Mesendoderm (in vitro differentiated cells): Measurements from ENCODE around the gene FHL2.

Source experiments
- DNase-seq: peaks from one replicate; pipeline ENCODE4 v3.0.0; 2013
- H2AK5ac ChIP-seq: 2 replicates; pipeline ENCODE4 v1.6.1; 2013; ENCODE audit warnings: low read length, inconsistent platforms
- H2BK120ac ChIP-seq: 2 replicates; pipeline ENCODE4 v1.6.1; 2013; ENCODE audit warnings: low read depth, mild to moderate bottlenecking, low read length, moderate library complexity, mixed read lengths
- H2BK15ac ChIP-seq: replicated peaks from 2 replicates; pipeline ENCODE4 v1.6.1; 2013; ENCODE audit warnings: low read depth, mild to moderate bottlenecking, moderate library complexity
- H2BK5ac ChIP-seq: 2 replicates; pipeline ENCODE4 v1.6.1; 2013; ENCODE audit warnings: low read length, inconsistent platforms
- H3K18ac ChIP-seq: 2 replicates; pipeline ENCODE4 v1.6.1; 2013; ENCODE audit warnings: mild to moderate bottlenecking, low read length, mixed read lengths
- H3K23ac ChIP-seq: one replicate; pipeline ENCODE4 v1.6.1; 2013; ENCODE audit warnings: low read length
- H3K27ac ChIP-seq: 2 replicates; pipeline ENCODE4 v1.5.1; 2013; ENCODE audit warnings: low read depth, mild to moderate bottlenecking, inconsistent platforms, low read length, moderate library complexity
- H3K27me3 ChIP-seq: 2 replicates; pipeline ENCODE4 v1.6.1; 2013; ENCODE audit warnings: low read length, control low read depth, mild to moderate bottlenecking, inconsistent platforms; ENCODE audit not compliant: insufficient read depth, poor library complexity
- H3K36me3 ChIP-seq: 2 replicates; pipeline ENCODE4 v1.6.1; 2013; ENCODE audit warnings: low read length, inconsistent platforms; ENCODE audit not compliant: control insufficient read depth, insufficient read depth
- H3K4ac ChIP-seq: one replicate; pipeline ENCODE4 v1.6.1; 2013; ENCODE audit warnings: low read depth, mild to moderate bottlenecking, low read length, moderate library complexity
- H3K4me1 ChIP-seq: 2 replicates; pipeline ENCODE4 v1.6.1; 2013; ENCODE audit warnings: low read depth, low read length, inconsistent platforms; ENCODE audit not compliant: control insufficient read depth
- H3K4me2 ChIP-seq: 2 replicates; pipeline ENCODE4 v1.6.1; 2013; ENCODE audit warnings: low read length
- H3K4me3 ChIP-seq: 2 replicates; pipeline ENCODE4 v1.5.1; 2013; ENCODE audit warnings: mild to moderate bottlenecking, low read length
- H3K56ac ChIP-seq: one replicate; pipeline ENCODE4 v1.6.1; 2013; ENCODE audit warnings: low read length
- H3K79me1 ChIP-seq: 2 replicates; pipeline ENCODE4 v1.6.1; 2013; ENCODE audit warnings: low read length, inconsistent platforms
- H3K79me2 ChIP-seq: 2 replicates; pipeline ENCODE4 v1.6.1; 2013; ENCODE audit warnings: mild to moderate bottlenecking, low read length; ENCODE audit not compliant: control insufficient read depth, insufficient read depth
- H3K9ac ChIP-seq: 2 replicates; pipeline ENCODE4 v1.6.1; 2013; ENCODE audit warnings: low read length, inconsistent platforms
- H4K5ac ChIP-seq: one replicate; pipeline ENCODE4 v1.6.1; 2013; ENCODE audit warnings: low read length
- H4K8ac ChIP-seq: one replicate; pipeline ENCODE4 v1.6.1; 2013; ENCODE audit warnings: low read depth, mild to moderate bottlenecking, control low read depth, low read length, moderate library complexity
- WGBS: extraction: QIAGEN DNeasy Blood & Tissue Kit; methylation state at CpG from one replicate; pipeline ENCODE4 v1.1.7; 2013; ENCODE audit warnings: low lambda C conversion rate, missing lambda C conversion rate; ENCODE audit not compliant: insufficient coverage; ENCODE audit errors: extremely low coverage; 5-methylcytosine and 5-hydroxymethylcytosine counted together

Gene FHL2

DNA sequence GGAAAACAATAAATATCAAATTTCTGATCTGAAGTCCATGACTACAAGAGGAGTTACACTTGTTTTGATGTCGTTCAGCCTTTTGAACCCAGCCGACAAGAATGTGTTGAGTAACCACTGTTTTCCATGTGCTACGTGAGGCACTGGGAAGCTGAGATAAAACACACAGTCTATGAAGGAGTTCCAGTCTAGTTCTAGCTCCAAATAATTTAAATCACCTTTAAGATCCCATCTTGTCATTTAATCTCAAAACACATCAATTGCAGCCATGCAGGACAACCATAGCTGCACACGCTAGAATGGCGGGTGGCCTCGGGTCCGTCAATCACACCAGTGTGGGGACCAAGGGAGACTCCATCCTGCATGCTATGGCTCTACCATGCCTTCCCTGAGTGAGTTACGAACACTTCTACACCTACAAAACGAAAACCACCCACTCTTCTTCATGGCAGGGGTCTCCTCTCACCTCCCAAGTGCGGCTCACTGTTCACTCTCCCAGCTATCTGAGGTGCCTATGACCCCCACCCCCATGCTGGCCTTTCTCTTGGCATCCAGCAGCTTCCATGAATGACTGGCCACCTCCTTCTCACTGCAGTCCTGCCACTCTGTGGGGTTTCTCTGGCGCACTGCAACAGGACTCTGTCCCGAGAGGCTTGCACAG is 3.8 kb downstream of the FHL2 start:
- no peak overlapping the region for H3K4me3 ChIP-seq
- no peak for DNase-seq
- H3K4ac ChIP-seq, result no peak overlapping the region
- peaks cover 26% of the 10 kb centered on the region for H3K79me2 ChIP-seq
- H3K4me2 ChIP-seq, result no peak overlapping the region
- no peak overlapping the region for H3K27ac ChIP-seq
- no peaks in the 10 kb centered on the region for H3K27me3 ChIP-seq
- H3K9ac ChIP-seq, result no peak overlapping the region
- no peak overlapping the region for H2BK120ac ChIP-seq
- H2AK5ac ChIP-seq, result no peak overlapping the region
- WGBS, result no CpG with 5 or more reads among the region's 12 CpGs
- peaks cover 1% of the 10 kb centered on the region for H3K4me1 ChIP-seq
- no peak overlapping the region for H4K5ac ChIP-seq
- H4K8ac ChIP-seq, result no peak overlapping the region
- H3K23ac ChIP-seq, result no peak overlapping the region
- no peaks in the 10 kb centered on the region for H3K36me3 ChIP-seq
- no peak overlapping the region for H3K18ac ChIP-seq
- H2BK5ac ChIP-seq, result no peak overlapping the region
- peaks cover 17% of the 10 kb centered on the region for H3K79me1 ChIP-seq
- H3K56ac ChIP-seq, result no peak overlapping the region
- no peak overlapping the region for H2BK15ac ChIP-seq

DNA sequence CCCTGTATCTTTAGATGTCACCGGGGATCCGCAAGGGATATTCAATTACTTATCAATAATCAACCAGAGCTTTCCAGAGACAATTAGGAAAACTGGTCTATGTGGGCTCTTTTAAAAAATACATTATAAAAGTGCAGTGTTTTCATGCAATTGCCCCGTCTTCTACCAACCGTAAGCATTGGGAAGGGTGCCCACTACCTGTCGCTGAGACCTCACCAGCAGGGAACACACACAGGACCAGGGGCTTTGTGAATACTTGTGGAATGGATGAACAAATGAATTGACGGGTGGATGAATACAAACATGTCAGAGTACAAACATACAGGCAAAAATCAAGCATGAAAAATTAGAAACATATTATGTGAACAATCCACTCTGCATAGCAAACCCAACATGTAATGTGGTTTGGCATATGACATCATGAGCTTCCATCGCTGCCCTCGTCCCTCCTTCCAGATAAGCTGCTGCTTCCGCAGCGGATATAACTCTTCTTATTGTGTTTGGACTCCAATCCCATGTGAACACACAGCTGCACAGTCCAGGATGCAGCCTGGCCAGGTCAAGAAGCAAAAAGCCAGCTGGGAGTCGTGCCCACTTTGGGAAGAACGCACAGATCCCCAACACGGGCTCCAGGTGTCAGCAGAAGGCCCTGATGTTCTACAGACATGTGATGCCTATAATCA is 5.3 kb downstream of the FHL2 start:
- DNase-seq, result no peak
- H2BK15ac ChIP-seq, result no peak overlapping the region
- peaks cover 17% of the 10 kb centered on the region for H3K79me1 ChIP-seq
- no peak overlapping the region for H2AK5ac ChIP-seq
- no peak overlapping the region for H3K4ac ChIP-seq
- H3K27me3 ChIP-seq, result no peaks in the 10 kb centered on the region
- H3K9ac ChIP-seq, result no peak overlapping the region
- no peak overlapping the region for H3K56ac ChIP-seq
- no peak overlapping the region for H3K23ac ChIP-seq
- no peak overlapping the region for H3K4me3 ChIP-seq
- no peak overlapping the region for H3K4me2 ChIP-seq
- no peak overlapping the region for H3K18ac ChIP-seq
- no peak overlapping the region for H2BK5ac ChIP-seq
- H3K4me1 ChIP-seq, result peaks cover 1% of the 10 kb centered on the region
- H3K27ac ChIP-seq, result no peak overlapping the region
- no peak overlapping the region for H2BK120ac ChIP-seq
- WGBS, result no CpG with 5 or more reads among the region's 13 CpGs
- H4K8ac ChIP-seq, result no peak overlapping the region
- H3K36me3 ChIP-seq, result no peaks in the 10 kb centered on the region
- H3K79me2 ChIP-seq, result peaks cover 26% of the 10 kb centered on the region
- no peak overlapping the region for H4K5ac ChIP-seq

DNA sequence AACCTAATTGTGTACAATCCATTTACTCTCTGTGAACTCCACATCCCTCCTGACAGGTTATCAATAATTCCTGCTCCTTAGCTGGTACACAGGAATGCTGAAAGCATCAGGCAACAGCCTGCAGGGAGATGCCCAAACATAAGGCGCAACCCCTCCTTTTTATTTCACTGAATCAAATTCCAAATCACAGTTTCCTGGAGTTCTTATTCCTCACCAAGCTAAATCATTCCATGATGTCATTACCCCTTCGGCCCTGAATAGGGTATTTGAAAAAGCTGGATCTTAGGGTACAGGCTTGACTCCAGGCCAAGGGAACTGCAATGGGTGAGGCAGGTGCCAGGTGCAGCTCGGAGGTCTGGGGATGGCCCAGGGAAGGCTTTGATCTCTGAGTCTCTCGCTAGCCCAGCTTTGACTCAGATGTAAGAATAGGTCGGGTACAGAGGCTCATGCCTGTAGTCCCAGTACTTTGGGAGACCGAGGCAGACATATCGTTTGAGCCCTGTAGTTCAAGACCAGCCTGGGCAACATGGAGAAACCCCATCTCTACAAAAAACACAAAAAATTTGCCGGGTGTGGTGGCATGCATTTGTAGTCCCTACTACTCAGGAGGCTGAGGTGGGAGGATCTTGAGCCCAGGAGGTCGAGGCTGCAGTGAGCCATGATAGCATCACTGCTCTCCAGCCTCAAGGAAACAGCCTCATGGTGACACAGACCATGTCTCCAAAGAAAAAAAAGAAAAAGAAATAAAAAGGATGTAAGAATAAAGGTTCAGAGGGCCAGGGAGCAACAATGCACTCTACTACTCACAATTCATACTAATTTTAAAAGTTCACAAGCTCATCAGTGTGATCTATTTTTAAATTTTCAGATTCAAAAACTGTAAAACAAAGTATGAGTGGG is 6.8 kb downstream of the FHL2 start:
- no CpG with 5 or more reads among the region's 9 CpGs for WGBS
- Histone ChIP-seq H3K27ac (no peak overlapping the region), H3K56ac (no peak overlapping the region)

DNA sequence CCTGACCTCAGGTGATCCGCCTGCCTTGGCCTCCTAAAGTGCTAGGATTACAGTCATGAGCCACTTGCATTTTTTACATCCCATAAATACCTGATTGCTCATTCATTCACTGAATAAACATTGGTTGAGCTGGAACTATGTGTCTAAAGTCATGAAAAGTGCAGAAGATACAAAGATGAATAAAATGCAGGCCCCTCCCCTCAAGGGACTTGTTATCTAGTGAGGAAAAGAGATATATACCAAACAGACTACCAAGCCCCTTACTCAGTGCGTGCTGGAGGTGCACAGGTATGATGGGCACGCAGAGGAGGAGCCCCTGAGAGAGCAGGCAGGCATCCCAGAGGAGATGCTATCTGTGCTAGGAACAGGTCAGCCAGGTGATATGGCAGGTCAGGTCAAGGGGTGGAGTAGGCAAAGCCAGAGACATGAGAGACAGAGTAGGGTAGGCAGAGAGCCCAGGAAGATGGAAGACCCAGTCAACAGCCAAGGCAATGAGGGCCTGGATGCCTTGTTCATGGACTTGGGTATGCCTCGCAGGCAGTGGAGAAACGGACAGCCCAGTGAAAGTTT is 7.7 kb downstream of the FHL2 start:
- Histone ChIP-seq H3K36me3 (no peaks in the 10 kb centered on the region), H3K4me3 (no peak overlapping the region), H3K27ac (no peak overlapping the region), H2BK15ac (no peak overlapping the region), H3K9ac (no peak overlapping the region), H3K4ac (no peak overlapping the region), H4K5ac (no peak overlapping the region), H4K8ac (no peak overlapping the region), H3K4me2 (no peak overlapping the region), H2BK5ac (no peak overlapping the region), H3K79me1 (peaks cover 14% of the 10 kb centered on the region), H3K56ac (peak overlapping the region; percentile 3), H2BK120ac (no peak overlapping the region), H3K4me1 (no peaks in the 10 kb centered on the region), H3K27me3 (no peaks in the 10 kb centered on the region), H2AK5ac (no peak overlapping the region), H3K23ac (no peak overlapping the region), H3K79me2 (peaks cover 20% of the 10 kb centered on the region), H3K18ac (no peak overlapping the region)
- WGBS, result no CpG with 5 or more reads among the region's 5 CpGs
- no peak for DNase-seq

More for the DNA sequence above, 6.8 kb downstream of the FHL2 start:
- Histone ChIP-seq H3K79me1 (peaks cover 17% of the 10 kb centered on the region), H3K4me1 (no peaks in the 10 kb centered on the region), H3K9ac (no peak overlapping the region), H3K27me3 (no peaks in the 10 kb centered on the region), H4K8ac (no peak overlapping the region), H3K4me2 (no peak overlapping the region), H4K5ac (no peak overlapping the region), H3K4ac (no peak overlapping the region), H2AK5ac (no peak overlapping the region), H2BK5ac (no peak overlapping the region), H2BK120ac (no peak overlapping the region), H3K36me3 (no peaks in the 10 kb centered on the region), H3K23ac (no peak overlapping the region), H3K4me3 (no peak overlapping the region), H3K79me2 (peaks cover 24% of the 10 kb centered on the region), H3K18ac (no peak overlapping the region), H2BK15ac (no peak overlapping the region)
- DNase-seq, result no peak

DNA sequence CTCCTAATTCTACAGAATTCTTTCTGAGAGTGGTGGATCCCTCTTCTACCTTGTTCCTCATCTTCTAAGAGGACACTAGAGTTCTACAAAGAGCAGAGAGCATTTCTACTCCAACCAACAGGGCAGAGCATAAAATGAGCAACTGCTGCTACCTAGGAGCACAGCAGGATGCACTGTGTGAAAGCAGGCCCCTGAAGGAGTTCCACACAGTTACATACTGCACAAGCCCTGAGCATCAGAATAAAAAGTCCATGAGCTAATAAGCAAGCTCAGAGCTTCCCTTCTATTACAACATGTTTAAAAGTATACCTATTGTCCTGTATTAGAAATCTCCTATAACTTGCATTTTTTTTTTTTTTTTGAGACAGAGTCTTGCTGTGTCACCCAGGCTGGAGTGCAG is 8.4 kb downstream of the FHL2 start:
- no peak for DNase-seq
- H3K4ac ChIP-seq, result no peak overlapping the region
- H2BK120ac ChIP-seq, result no peak overlapping the region
- H2BK15ac ChIP-seq, result no peak overlapping the region
- no peaks in the 10 kb centered on the region for H3K4me1 ChIP-seq
- H3K4me2 ChIP-seq, result no peak overlapping the region
- no peak overlapping the region for H3K27ac ChIP-seq
- H3K36me3 ChIP-seq, result no peaks in the 10 kb centered on the region
- no peaks in the 10 kb centered on the region for H3K27me3 ChIP-seq
- no peak overlapping the region for H3K23ac ChIP-seq
- no peak overlapping the region for H4K5ac ChIP-seq
- peaks cover 12% of the 10 kb centered on the region for H3K79me1 ChIP-seq
- no peak overlapping the region for H3K9ac ChIP-seq
- H3K56ac ChIP-seq, result no peak overlapping the region
- no peak overlapping the region for H2BK5ac ChIP-seq
- no peak overlapping the region for H3K18ac ChIP-seq
- no peak overlapping the region for H2AK5ac ChIP-seq
- no peak overlapping the region for H3K4me3 ChIP-seq
- peaks cover 16% of the 10 kb centered on the region for H3K79me2 ChIP-seq
- H4K8ac ChIP-seq, result no peak overlapping the region
